Measurements from ENCODE around the gene AOC2.

AOC2 gene

GRCh38 chr17:42845918-42846593 is 1.7 kb downstream of the AOC2 start:
- no peak overlapping the region for H3K4me2 ChIP-seq (ENCODE audit: low read length)
- peaks cover 44% of the 10 kb centered on the region for H3K36me3 ChIP-seq (replicated peaks; ENCODE audit: low read depth, low read length)
- no peak overlapping the region for H3K27ac ChIP-seq (ENCODE audit: low read length)
- no peak overlapping the region for H3K9ac ChIP-seq (ENCODE audit: low read length)
- H3K4me1 ChIP-seq (ENCODE audit: low read length), result no peaks in the 10 kb centered on the region
- no peaks in the 10 kb centered on the region for H3K27me3 ChIP-seq (ENCODE audit: low read depth, low read length)
- TF ChIP-seq EZH2phosphoT487 (IDR thresholded peaks at IDR 0.05; ENCODE audit: low read depth) (no peak), CTCF (IDR thresholded peaks at IDR 0.05; ENCODE audit: low read depth, low read length) (no peak)
- no peaks in the 10 kb centered on the region for H3K9me3 ChIP-seq (ENCODE audit: insufficient read depth, low read length)
- no peak overlapping the region for H2AFZ ChIP-seq (ENCODE audit: low read depth, low read length)
- no peaks in the 10 kb centered on the region for H3K79me2 ChIP-seq (ENCODE audit: low read length)
- no peak overlapping the region for H3K4me3 ChIP-seq (ENCODE audit: low read length)
- H4K20me1 ChIP-seq (ENCODE audit: insufficient read depth, low read length), result no peaks in the 10 kb centered on the region

- H3K36me3 ChIP-seq (replicated peaks; ENCODE audit: low read depth, low read length), result peaks cover 38% of the 10 kb centered on the region
- no peaks in the 10 kb centered on the region for H3K9me3 ChIP-seq (ENCODE audit: insufficient read depth, low read length)
- no peak overlapping the region for H3K27ac ChIP-seq (ENCODE audit: low read length)
- H3K4me1 ChIP-seq (ENCODE audit: low read length), result no peaks in the 10 kb centered on the region
- H4K20me1 ChIP-seq (ENCODE audit: insufficient read depth, low read length), result no peaks in the 10 kb centered on the region
- no peak for TF ChIP-seq CTCF (IDR thresholded peaks at IDR 0.05; ENCODE audit: low read depth, low read length)
- no peak for TF ChIP-seq EZH2phosphoT487 (IDR thresholded peaks at IDR 0.05; ENCODE audit: low read depth)
- H3K9ac ChIP-seq (ENCODE audit: low read length), result no peak overlapping the region
- H2AFZ ChIP-seq (ENCODE audit: low read depth, low read length), result no peak overlapping the region
- no peaks in the 10 kb centered on the region for H3K27me3 ChIP-seq (ENCODE audit: low read depth, low read length)
- no peaks in the 10 kb centered on the region for H3K79me2 ChIP-seq (ENCODE audit: low read length)
- H3K4me3 ChIP-seq (ENCODE audit: low read length), result no peak overlapping the region
- no peak overlapping the region for H3K4me2 ChIP-seq (ENCODE audit: low read length)
Measured at GRCh38 chr17:42846594-42847280, 2.4 kb downstream of the AOC2 start.

- H3K27ac ChIP-seq (ENCODE audit: low read length), result no peak overlapping the region
- H3K4me1 ChIP-seq (ENCODE audit: low read length), result no peaks in the 10 kb centered on the region
- H2AFZ ChIP-seq (ENCODE audit: low read depth, low read length), result no peak overlapping the region
- no peak for TF ChIP-seq EZH2phosphoT487 (IDR thresholded peaks at IDR 0.05; ENCODE audit: low read depth)
- no peak for TF ChIP-seq CTCF (IDR thresholded peaks at IDR 0.05; ENCODE audit: low read depth, low read length)
- H3K36me3 ChIP-seq (replicated peaks; ENCODE audit: low read depth, low read length), result peaks cover 25% of the 10 kb centered on the region
- H3K27me3 ChIP-seq (ENCODE audit: low read depth, low read length), result no peaks in the 10 kb centered on the region
- no peaks in the 10 kb centered on the region for H3K79me2 ChIP-seq (ENCODE audit: low read length)
- H3K4me2 ChIP-seq (ENCODE audit: low read length), result no peak overlapping the region
- no peaks in the 10 kb centered on the region for H3K9me3 ChIP-seq (ENCODE audit: insufficient read depth, low read length)
- H3K9ac ChIP-seq (ENCODE audit: low read length), result no peak overlapping the region
- H4K20me1 ChIP-seq (ENCODE audit: insufficient read depth, low read length), result no peaks in the 10 kb centered on the region
- no peak overlapping the region for H3K4me3 ChIP-seq (ENCODE audit: low read length)
Measured at GRCh38 chr17:42848093-42848492, 3.7 kb downstream of the AOC2 start.

- Histone ChIP-seq H3K4me1 (ENCODE audit: low read length) (no peaks in the 10 kb centered on the region), H3K4me2 (ENCODE audit: low read length) (no peak overlapping the region), H3K27ac (ENCODE audit: low read length) (no peak overlapping the region), H3K9ac (ENCODE audit: low read length) (no peak overlapping the region), H3K36me3 (replicated peaks; ENCODE audit: low read depth, low read length) (peaks cover 17% of the 10 kb centered on the region), H3K27me3 (ENCODE audit: low read depth, low read length) (no peaks in the 10 kb centered on the region), H3K79me2 (ENCODE audit: low read length) (no peaks in the 10 kb centered on the region), H2AFZ (ENCODE audit: low read depth, low read length) (no peak overlapping the region), H3K4me3 (ENCODE audit: low read length) (no peak overlapping the region), H4K20me1 (ENCODE audit: insufficient read depth, low read length) (no peaks in the 10 kb centered on the region), H3K9me3 (ENCODE audit: insufficient read depth, low read length) (no peaks in the 10 kb centered on the region)
- TF ChIP-seq CTCF (IDR thresholded peaks at IDR 0.05; ENCODE audit: low read depth, low read length) (no peak), EZH2phosphoT487 (IDR thresholded peaks at IDR 0.05; ENCODE audit: low read depth) (no peak)
Measured at GRCh38 chr17:42849031-42849430, 4.7 kb downstream of the AOC2 start.
